GM18867 (cell line): ENCODE data around the gene POLD4.
A peak's percentile ranks its signal among the peaks of the same experiment; 100 is the strongest.

Experiments used
- ATAC-seq: cut with Tn5 transposase; IDR thresholded peaks from one replicate; pipeline ENCODE4 v1.9.1; 2021; ENCODE audit warnings: mild to moderate bottlenecking, moderate library complexity; ENCODE audit not compliant: unreplicated experiment

Gene POLD4

DNA sequence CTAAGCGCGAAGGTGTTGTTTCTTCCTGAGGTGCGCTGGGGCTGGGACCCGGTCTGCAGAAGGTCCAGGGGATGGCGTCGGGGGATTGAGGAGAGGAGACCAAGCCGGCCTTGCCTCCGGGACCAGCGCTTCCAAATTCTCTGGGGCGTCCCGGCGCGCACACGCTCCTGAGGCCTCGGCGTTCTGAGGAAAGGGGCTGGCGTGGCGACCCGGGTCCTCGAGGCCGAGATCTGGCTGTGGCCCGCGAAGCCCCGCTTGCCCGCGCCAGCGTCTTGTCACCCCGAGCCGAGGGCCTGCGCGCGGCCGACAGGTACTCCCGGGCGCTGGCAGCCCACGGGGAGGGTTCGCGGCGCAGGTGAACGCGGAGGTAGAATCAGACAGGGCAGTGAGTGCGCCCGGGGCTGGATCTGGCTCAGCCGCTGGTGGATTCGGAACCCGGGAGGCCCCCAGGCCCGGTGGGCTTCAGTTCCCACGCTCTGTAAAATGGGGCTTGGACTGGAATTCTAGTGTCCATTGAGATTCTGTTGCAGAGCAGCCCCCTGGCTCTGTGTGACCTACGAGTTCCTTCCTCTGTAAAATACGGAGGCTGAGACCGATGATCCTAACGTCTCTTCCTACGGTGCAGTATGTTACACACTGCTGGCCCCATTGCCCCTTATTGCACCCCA, 35.3 kb downstream of the POLD4 start:
- no peak for ATAC-seq

GRCh38 chr11:67317205-67317887, 36.0 kb downstream of the POLD4 start:
- peak; percentile 85 for ATAC-seq

GRCh38 chr11:67316882-67317204, 36.5 kb downstream of the POLD4 start:
- no peak for ATAC-seq

DNA sequence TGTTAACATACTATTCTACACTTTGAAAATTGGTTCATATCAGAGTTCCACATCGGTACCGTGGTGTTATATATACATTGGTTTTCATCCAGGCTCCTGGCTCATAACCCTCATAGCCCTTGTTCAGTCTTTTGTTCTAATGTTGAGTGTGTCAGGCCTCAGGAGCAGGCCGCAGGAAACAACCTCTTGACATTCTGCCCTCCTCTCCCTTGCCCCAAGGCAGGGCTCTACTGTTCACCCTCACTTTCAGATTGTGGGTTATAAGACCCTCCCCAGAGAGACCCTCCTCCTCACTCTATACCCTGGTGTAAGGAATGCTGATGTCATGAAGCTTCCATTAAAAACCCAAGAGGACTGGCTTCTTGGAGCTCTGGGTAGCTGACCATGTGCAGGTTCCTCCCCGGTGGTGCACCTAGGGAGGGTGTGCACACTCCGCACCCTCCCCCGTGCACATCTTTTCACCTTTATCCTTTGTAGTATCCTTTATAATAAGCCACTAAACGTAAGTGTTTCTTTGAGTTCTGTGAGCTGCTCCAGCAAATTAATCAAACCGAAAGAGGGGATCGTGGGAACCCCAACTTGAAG, 37.9 kb downstream of the POLD4 start:
- no peak for ATAC-seq

- no peak for ATAC-seq
Observed at GRCh38 chr11:67314218-67314617, 39.1 kb downstream of the POLD4 start.

- ATAC-seq, result no peak
Observed at GRCh38 chr11:67313125-67313890, 40.0 kb downstream of the POLD4 start.

DNA sequence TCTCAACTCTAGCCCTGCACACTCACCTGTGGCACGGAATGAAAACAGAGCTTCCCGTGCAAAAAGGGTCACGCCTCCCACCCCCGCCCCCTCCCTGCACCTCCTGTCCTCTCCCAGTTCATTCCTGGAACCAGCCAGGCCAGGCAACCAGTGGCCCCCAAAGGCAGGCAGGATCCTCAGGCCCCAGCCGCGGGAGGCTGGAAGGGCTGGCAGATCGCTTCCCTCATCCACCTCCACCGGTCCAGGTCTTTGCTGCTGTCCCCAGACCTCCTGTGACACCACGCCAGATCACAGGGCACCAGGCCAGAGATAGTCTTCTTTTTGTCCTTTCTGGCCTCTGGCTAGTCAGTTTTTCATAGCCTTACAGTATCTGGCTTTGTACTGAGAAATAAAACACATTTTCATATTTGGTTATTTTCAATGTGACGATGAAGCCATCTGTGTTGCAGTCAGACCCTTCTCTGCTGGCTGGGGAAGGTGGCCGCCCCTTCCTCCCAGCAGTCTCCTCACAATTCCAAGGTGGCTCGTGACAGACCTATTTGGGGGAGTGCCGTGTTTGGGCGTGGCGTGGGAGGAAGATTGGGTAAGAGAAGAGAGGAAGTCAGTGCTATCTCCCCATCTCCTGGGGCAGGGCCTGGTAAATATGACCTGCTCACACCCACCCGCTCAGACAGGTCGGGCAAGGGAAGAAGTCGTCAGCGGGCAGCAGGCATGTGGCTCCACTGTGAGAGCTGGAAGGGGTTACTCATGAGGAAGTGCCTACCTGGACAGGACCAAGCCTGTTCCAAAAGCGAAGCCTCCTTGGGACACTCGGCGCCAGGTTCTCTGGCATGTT, 40.9 kb downstream of the POLD4 start:
- no peak for ATAC-seq

DNA sequence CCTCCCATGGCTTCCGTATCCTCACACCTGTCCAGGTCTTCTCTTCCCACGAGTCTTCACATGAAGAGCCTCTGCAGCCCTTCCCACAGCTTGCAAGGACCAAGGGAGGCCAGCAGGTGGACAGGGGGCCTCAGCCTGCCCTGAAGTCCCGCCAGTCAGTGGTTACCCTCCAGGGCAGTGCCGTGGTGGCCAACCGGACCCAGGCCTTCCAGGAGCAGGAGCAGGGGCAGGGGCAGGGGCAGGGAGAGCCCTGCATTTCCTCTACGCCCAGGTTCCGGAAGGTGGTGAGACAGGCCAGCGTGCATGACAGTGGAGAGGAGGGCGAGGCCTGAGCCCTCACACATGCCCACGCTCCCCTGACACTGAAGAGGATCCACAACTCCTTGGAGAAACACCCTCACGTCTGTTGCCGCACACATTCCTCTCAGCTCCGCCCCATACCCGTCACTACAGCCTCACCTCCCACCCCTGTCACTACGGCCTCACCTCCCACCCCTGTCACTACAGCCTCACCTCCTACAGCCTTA, 41.7 kb downstream of the POLD4 start:
- ATAC-seq, result no peak

DNA sequence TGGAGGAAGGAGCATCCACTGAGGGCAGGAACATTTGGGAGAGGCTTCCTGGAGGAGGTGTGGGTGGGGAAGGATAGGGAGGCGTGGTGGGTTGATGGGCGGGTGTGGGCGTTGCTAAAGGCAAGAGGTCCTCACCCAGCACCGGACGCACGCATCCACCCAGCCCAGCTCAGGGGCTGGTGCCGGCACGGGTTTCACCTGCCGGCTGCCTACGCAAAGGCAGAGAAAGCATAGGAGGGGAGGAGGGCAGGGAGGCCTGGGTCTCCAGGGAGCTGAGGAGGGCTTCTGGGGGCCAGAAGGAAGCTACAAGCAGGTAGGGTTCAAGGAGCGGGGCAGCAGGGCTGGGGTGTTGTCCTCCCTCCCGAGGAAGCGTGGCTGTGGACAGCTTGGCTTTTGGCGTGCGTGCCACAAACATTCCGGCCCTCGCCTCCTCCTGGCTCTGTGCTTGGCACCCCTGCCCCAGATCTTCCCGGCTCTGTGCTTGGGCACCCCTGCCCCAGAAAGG, 42.2 kb downstream of the POLD4 start:
- ATAC-seq, result no peak

DNA sequence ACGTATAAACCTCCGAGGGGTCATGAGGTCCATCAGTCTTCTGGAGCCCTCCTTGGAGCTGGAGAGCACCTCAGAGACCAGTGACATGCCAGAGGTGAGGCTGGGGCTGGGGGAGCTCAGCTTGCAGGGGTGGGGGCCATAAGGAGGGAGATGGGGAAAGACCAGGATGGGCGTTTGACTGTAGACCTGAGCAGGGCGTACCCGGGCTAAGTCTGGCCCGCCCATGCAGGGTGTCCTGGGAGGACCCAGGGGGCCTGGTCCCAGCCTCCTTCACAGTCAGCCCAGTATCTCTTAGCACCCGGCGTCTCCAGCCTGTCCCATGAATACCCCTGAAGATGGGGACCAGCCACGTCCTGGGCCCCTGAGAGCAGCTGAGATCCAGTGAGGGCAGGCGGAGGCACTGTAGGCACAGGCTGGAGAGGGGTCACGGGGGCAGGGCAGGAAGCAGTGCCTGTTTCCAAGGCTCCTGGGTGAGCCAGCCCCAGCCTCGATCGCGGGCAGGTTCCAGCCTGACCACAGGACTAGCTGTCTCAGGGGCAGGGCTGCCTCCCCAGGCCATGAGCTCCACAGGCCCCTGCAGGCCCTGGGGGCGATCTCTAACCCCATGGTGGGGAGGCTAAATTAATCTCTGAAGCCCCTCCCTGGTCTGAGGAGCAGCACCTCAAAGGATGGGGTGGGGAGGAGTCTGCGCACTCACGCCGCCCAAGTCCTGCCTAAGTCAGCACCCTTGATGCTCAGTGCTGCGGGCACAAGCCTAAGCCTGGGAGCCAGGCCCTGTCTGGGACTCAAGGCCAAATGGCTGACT, 42.9 kb downstream of the POLD4 start:
- no peak for ATAC-seq

- ATAC-seq, result no peak
Observed at GRCh38 chr11:67309661-67310061, 43.7 kb downstream of the POLD4 start.

GRCh38 chr11:67309166-67309565, 44.2 kb downstream of the POLD4 start:
- no peak for ATAC-seq

DNA sequence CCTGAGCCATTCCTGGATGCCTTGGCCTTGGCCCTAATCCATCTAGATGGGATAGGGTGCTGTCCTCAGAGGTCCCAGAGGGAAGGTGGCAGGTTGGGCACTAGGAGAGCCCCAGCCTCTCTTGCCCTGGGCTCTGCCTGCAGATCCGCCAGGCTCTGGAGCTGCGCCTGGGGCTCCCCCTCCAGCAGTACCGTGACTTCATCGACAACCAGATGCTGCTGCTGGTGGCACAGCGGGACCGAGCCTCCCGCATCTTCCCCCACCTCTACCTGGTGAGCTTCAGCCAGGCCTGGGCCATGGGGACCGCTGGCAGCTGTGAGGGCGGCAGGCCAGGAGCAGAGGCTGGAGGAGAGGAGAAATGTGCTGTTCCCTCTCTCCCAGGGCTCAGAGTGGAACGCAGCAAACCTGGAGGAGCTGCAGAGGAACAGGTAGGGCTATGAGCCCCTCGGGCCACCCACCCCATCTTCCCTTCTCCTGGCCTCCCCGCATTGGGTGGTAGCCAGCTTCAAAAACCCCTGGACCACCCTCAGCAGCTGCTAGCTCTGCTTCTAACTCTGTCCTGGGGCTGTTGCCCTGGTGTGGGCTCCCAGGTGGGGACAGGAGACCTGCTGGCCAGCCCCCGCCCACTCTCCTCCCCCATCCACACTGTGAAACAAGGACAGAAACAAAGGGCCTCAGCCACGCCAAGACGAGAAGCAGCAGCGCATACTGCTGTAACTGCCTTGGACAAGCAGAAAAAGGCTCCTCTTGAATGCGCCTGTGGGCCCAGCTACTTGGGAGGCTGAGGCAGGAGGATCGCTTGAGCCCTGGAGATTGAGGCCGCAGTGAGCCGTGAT, 45.1 kb downstream of the POLD4 start:
- ATAC-seq, result no peak

DNA sequence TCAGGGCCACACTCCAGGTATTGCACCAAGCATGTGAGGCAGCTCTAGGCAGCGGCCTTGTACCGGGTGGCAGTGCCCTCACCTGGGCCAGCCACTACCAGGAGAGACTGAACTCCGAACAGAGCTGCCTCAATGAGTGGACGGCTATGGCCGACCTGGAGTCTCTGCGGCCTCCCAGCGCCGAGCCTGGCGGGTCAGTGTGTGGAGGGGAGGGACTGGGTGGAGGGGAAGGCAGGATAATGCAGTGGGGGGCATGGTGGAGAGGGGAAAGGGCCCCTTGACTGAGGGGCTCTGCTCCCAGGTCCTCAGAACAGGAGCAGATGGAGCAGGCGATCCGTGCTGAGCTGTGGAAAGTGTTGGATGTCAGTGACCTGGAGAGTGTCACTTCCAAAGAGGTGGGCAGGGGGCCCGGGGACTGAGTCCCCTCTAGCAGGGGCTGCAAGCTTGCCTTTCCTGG, 45.8 kb downstream of the POLD4 start:
- no peak for ATAC-seq

GRCh38 chr11:67306769-67307544, 46.4 kb downstream of the POLD4 start:
- no peak for ATAC-seq

DNA sequence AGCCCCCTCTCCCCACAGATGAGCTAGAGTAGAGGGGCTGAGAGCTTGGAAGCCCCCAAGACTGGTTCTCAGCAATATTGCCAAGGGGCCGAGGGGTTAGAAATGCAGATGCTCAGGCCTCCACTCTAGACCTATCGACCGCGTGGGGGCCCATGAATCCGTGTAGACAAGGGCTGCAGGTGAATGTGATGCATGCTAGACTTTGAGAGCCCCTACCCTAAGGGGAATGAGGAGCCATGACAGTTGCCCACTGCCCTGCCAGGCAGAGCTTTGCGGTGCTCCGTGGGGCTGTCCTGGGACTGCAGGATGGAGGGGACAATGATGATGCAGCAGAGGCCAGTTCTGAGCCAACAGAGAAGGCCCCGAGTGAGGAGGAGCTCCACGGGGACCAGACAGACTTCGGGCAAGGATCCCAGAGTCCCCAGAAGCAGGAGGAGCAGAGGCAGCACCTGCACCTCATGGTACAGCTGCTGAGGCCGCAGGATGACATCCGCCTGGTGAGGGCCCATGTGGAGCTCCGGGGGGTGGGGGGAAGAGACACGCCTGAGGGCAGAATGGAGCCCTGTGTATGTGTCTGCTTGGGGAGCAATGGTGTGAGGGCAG, 48.7 kb downstream of the POLD4 start:
- no peak for ATAC-seq

DNA sequence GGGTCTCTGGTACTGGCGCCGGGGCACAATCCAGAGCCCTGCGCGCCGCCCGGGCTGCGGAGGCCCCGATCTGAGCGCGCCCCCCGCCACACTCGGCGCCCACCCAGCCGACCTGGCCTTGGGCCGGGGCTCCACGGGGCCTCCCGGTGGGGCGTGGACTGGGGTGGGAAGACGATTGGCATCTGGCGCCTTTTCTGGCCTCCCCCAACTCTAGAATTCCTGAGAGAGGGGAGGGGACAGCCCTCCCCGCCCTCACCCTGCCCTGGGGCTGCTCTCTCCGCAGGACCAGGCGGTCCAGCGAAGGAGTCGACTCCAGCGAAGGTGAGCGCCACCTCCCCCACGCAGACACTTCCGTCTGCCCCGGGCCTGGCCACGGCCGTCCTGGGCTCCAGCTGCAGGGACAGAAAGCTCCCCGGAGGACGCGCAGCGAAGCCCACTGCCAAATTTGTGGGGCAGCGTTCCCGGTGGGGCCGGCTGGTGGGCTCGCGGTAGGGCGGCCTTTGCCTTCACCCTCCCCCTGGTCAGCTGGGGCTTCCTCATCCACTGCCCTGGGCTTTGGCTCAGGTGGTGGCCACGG, 49.4 kb downstream of the POLD4 start:
- ATAC-seq, result no peak
